Calu3 (cell line): ENCODE results near the gene GATB. TPM values are rescaled to one million over a fixed set of nuclear protein-coding genes. Genes with fewer than 3 reads are reported as not detected.

ENCODE experiments used
- BruUV-seq: library from RNA; stranded (reverse); fragments of 400-500 nt; replicated peaks from 2 replicates; lab custom pipeline; 2021; lab: Mats Ljungman, UMichigan
- CTCF ChIA-PET: fragments of 300-600 bp; sonication (Branson Sonifier 250); formaldehyde crosslinking; loops from one replicate; lab custom pipeline; 2022; ENCODE audit warnings: antibody characterized with exemption; lab: Charles Lee
- DNase-seq: peaks from one replicate; pipeline ENCODE4 v3.0.0; 2022
- H3K27ac Mint-ChIP-seq: one replicate; pipeline ENCODE4 v1.8.0; 2022; ENCODE audit warnings: mixed read lengths; ENCODE audit not compliant: unreplicated experiment
- H3K27me3 Mint-ChIP-seq: one replicate; pipeline ENCODE4 v1.8.0; 2022; ENCODE audit warnings: mixed read lengths; ENCODE audit not compliant: unreplicated experiment
- H3K36me3 Mint-ChIP-seq: one replicate; pipeline ENCODE4 v1.8.0; 2022; ENCODE audit warnings: mild to moderate bottlenecking, moderate library complexity, mixed read lengths; ENCODE audit not compliant: insufficient read depth, unreplicated experiment
- H3K4me1 Mint-ChIP-seq: one replicate; pipeline ENCODE4 v1.8.0; 2022; ENCODE audit warnings: mild to moderate bottlenecking, low read depth, mixed read lengths; ENCODE audit not compliant: unreplicated experiment
- H3K4me3 Mint-ChIP-seq: one replicate; pipeline ENCODE4 v1.8.0; 2022; ENCODE audit warnings: mild to moderate bottlenecking, low read depth, moderate library complexity, mixed read lengths; ENCODE audit not compliant: unreplicated experiment
- H3K9me3 Mint-ChIP-seq: one replicate; pipeline ENCODE4 v1.8.0; 2022; ENCODE audit warnings: low read depth, mixed read lengths; ENCODE audit not compliant: unreplicated experiment
- intact Hi-C: fragments of 100-400 bp; cut with micrococcal nuclease; formaldehyde crosslinking; loops from one replicate; pipeline ENCODE4 v1.10.0; 2022; ENCODE audit not compliant: unreplicated experiment
- total RNA-seq: library from RNA; stranded (reverse); gene quantifications from 2 replicates; pipeline ENCODE4 v1.2.3, GENCODE V29; 2022
- TF ChIP-seq, protein P1 (sequence below): fragments of 200-600 bp; IDR thresholded peaks from one replicate; pipeline ENCODE4 v1.8.0; 2022; ENCODE audit warnings: antibody characterized with exemption; ENCODE audit not compliant: unreplicated experiment

Gene GATB
- total RNA-seq, 1 experiment from 2014 or later: 11.6 TPM

DNA sequence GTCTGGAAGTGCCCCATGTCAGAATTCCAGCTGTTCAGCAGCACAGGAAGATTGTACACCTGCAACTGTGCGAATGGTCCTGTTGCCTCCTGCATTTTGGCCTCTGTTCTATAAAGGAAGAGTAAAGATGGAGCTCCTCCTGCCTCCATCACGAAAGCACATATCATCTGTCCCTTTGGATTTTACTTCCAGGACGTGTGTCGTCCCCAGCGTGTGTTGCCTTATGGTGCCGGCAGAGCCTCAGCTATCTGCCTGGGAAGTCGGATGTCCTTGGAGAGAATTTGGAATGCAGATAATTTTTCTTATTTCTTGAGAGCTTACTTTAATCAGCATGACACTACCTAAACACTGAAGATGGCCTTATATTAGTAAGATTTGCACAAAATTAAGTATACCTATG, 97.7 kb downstream of the GATB start:
- no peak overlapping the region for H3K27ac Mint-ChIP-seq
- TF ChIP-seq, protein P1, sequence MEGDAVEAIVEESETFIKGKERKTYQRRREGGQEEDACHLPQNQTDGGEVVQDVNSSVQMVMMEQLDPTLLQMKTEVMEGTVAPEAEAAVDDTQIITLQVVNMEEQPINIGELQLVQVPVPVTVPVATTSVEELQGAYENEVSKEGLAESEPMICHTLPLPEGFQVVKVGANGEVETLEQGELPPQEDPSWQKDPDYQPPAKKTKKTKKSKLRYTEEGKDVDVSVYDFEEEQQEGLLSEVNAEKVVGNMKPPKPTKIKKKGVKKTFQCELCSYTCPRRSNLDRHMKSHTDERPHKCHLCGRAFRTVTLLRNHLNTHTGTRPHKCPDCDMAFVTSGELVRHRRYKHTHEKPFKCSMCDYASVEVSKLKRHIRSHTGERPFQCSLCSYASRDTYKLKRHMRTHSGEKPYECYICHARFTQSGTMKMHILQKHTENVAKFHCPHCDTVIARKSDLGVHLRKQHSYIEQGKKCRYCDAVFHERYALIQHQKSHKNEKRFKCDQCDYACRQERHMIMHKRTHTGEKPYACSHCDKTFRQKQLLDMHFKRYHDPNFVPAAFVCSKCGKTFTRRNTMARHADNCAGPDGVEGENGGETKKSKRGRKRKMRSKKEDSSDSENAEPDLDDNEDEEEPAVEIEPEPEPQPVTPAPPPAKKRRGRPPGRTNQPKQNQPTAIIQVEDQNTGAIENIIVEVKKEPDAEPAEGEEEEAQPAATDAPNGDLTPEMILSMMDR: no peak
- BruUV-seq: no TSS peak
- H3K36me3 Mint-ChIP-seq: peaks cover 2% of the 10 kb centered on the region
- H3K4me3 Mint-ChIP-seq: no peak overlapping the region
- H3K4me1 Mint-ChIP-seq: no peaks in the 10 kb centered on the region
- CTCF ChIA-PET: no interaction called here
- H3K9me3 Mint-ChIP-seq: no peaks in the 10 kb centered on the region
- intact Hi-C loops: no loop called here
- no peak for DNase-seq
- H3K27me3 Mint-ChIP-seq: no peaks in the 10 kb centered on the region

DNA sequence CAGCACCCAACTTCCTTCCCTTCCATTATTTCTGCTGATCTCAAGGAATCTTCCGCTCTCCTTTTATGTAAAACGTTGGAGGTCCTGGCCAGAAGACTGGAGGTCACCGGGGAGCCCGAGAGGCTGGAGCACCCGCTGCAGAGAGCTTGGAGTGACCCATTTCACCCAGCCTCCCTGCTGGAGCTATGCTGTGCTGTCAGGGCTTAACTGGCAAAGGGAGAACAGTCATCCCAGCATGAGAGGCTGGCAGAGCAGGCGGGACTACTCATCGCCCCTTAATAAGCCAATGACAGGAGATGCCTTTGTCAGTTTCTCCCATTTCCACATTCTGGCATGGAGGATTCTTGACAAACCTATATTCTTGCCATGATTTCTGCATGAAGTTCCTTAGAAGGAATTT, 98.9 kb downstream of the GATB start:
- Mint-ChIP-seq H3K4me3 (no peak overlapping the region), H3K4me1 (no peaks in the 10 kb centered on the region), H3K27ac (no peak overlapping the region), H3K36me3 (peaks cover 5% of the 10 kb centered on the region), H3K9me3 (no peaks in the 10 kb centered on the region), H3K27me3 (no peaks in the 10 kb centered on the region)
- TF ChIP-seq, protein P1: no peak
- no peak for DNase-seq
- intact Hi-C loops: no loop called here
- CTCF ChIA-PET: no interaction called here
- BruUV-seq: no TSS peak

DNA sequence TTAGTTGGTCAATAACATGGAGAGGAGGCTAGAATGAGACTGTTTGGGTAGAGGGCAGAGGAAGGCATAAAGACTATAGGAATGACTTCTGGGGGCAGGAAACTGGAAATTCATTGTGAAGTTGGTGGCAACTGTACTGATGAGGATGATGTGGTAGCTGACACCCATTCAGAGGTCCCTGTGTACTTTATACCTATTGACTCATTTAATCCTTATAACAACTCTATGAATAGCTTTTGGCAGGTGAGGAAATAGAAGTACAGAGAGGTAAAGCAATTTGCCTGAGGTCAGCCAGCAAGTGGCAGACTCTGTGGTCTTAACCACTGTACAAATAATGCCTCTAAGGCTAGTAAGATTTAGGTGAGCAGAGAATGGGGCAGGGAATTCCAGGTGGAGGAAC, 100.1 kb downstream of the GATB start:
- TF ChIP-seq, protein P1: no peak
- Mint-ChIP-seq H3K9me3 (no peaks in the 10 kb centered on the region), H3K27me3 (no peaks in the 10 kb centered on the region), H3K36me3 (peaks cover 5% of the 10 kb centered on the region), H3K27ac (no peak overlapping the region), H3K4me1 (no peaks in the 10 kb centered on the region), H3K4me3 (no peak overlapping the region)
- BruUV-seq: no TSS peak
- intact Hi-C loops: no loop called here
- no peak for DNase-seq
- CTCF ChIA-PET: no interaction called here

DNA sequence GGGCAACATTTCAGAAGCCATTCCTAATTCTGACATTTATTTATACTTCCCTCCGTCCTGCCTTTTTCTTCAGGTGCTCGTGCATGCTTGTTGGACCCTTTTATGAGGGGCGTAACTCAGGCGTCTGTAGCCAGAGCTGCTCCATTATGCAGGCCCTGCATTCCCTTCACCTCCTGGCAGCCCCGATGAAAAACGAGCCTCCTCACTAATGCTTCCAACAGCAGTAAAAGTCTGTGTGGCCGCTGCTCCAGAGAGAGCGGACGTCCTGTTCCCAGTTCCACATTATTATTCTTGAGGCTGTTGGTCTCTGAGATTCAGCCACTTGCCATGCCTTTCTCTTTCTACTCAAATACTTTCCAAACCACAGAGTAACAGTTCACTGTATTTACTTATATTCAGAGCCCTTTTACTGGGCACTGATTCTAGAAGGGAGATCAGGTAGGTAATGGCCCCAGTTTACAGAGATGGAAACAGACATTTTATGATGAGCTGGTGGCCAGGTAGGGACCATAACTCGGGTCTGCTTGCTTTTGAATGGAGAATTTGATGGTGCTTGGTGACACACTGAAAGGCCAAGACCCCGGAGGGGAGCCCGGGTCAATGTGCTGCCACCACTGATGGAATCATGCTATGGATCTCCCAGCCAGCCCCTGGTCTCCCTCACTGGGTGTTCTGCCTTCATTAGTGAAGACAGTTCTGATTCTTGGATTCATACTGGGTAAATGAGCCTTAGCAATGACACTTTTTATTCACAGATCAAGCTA, 101.0 kb downstream of the GATB start:
- TF ChIP-seq, protein P1: no peak
- H3K27me3 Mint-ChIP-seq: no peaks in the 10 kb centered on the region
- DNase-seq: no peak
- CTCF ChIA-PET: no interaction called here
- peaks cover 5% of the 10 kb centered on the region for H3K36me3 Mint-ChIP-seq
- no peak overlapping the region for H3K4me3 Mint-ChIP-seq
- intact Hi-C loops: no loop called here
- no peak overlapping the region for H3K27ac Mint-ChIP-seq
- no TSS peak for BruUV-seq
- no peaks in the 10 kb centered on the region for H3K4me1 Mint-ChIP-seq
- H3K9me3 Mint-ChIP-seq: no peaks in the 10 kb centered on the region
